ACHN (cell line): ENCODE data around the gene CXXC5.

Experiments used
- DNase-seq: peaks from one replicate; pipeline ENCODE4 v3.0.0-alpha.2; 2015
- in situ Hi-C: cut with HindIII; loops from 2 replicates; pipeline ENCODE4 v1.10.0; 2017; ENCODE audit warnings: low sequenced_read_pairs, low pct_ligation_motif_present, low pct_unique_long_range_greater_than_20kb

Gene CXXC5

GRCh38 chr5:139647506-139648204 lies 494 bp upstream of the CXXC5 start:
- in situ Hi-C loops = no loop called here
- no peak for DNase-seq

GRCh38 chr5:139649082-139649991 lies 1.2 kb downstream of the CXXC5 start:
- DNase-seq = no peak
- in situ Hi-C loops = no loop called here

- in situ Hi-C loops = no loop called here
- no peak for DNase-seq
Measured at GRCh38 chr5:139650031-139650688, 2.0 kb downstream of the CXXC5 start.

GRCh38 chr5:139650689-139651042 lies 2.5 kb downstream of the CXXC5 start:
- in situ Hi-C loops = no loop called here
- no peak for DNase-seq

- in situ Hi-C loops = no loop called here
- DNase-seq = no peak
Measured at GRCh38 chr5:139651043-139651834, 3.1 kb downstream of the CXXC5 start.

GRCh38 chr5:139651853-139652787 lies 4.0 kb downstream of the CXXC5 start:
- in situ Hi-C loops = no loop called here
- DNase-seq = peak; percentile 88

- no peak for DNase-seq
- in situ Hi-C loops = no loop called here
Measured at GRCh38 chr5:139652788-139653241, 4.7 kb downstream of the CXXC5 start.

- no peak for DNase-seq
- in situ Hi-C loops = no loop called here
Measured at GRCh38 chr5:139653616-139654015, 5.5 kb downstream of the CXXC5 start.

- in situ Hi-C loops = no loop called here
- no peak for DNase-seq
Measured at GRCh38 chr5:139654464-139654863, 6.3 kb downstream of the CXXC5 start.

GRCh38 chr5:139654871-139655491 lies 6.8 kb downstream of the CXXC5 start:
- in situ Hi-C loops = no loop called here
- no peak for DNase-seq

- in situ Hi-C loops = no loop called here
- DNase-seq = no peak
Measured at GRCh38 chr5:139655727-139656271, 7.7 kb downstream of the CXXC5 start.

- in situ Hi-C loops = no loop called here
Measured at GRCh38 chr5:139657363-139658321, 9.5 kb downstream of the CXXC5 start.

GRCh38 chr5:139658501-139658927 lies 10.4 kb downstream of the CXXC5 start:
- no peak for DNase-seq
- in situ Hi-C loops = no loop called here

More at GRCh38 chr5:139657363-139658321, 9.5 kb downstream of the CXXC5 start:
- DNase-seq = no peak

GRCh38 chr5:139658928-139659667 lies 10.9 kb downstream of the CXXC5 start:
- in situ Hi-C loops = no loop called here
- DNase-seq = peak; percentile 62

- in situ Hi-C loops = no loop called here
- no peak for DNase-seq
Measured at GRCh38 chr5:139659695-139660101, 11.5 kb downstream of the CXXC5 start.
